Coronary artery (tissue), 2 donors: Measurements from ENCODE around the gene CLCN2.

Experiments used
- DNase-seq: peaks from one replicate; pipeline ENCODE4 v3.0.0-alpha.2; 2017; ENCODE audit warnings: low spot score
- H3K27ac ChIP-seq, 2 donors: fragments of 200-600 bp; sonication (generic); one replicate each; pipeline ENCODE4 v1.5.1; 2016 to 2019
- H3K4me3 ChIP-seq: fragments of 200-600 bp; sonication (generic); 2 replicates; pipeline ENCODE4 v1.5.1; 2016; ENCODE audit warnings: mild to moderate bottlenecking, moderate library complexity
- TF ChIP-seq, protein P1 (sequence below): fragments of 200-600 bp; sonication (generic); IDR thresholded peaks from one replicate; pipeline ENCODE4 v1.5.1; 2019; ENCODE audit warnings: antibody characterized with exemption

CLCN2 gene

GRCh38 chr3:184391266-184391665 is 29.9 kb upstream of the CLCN2 start:
- TF ChIP-seq, protein P1, sequence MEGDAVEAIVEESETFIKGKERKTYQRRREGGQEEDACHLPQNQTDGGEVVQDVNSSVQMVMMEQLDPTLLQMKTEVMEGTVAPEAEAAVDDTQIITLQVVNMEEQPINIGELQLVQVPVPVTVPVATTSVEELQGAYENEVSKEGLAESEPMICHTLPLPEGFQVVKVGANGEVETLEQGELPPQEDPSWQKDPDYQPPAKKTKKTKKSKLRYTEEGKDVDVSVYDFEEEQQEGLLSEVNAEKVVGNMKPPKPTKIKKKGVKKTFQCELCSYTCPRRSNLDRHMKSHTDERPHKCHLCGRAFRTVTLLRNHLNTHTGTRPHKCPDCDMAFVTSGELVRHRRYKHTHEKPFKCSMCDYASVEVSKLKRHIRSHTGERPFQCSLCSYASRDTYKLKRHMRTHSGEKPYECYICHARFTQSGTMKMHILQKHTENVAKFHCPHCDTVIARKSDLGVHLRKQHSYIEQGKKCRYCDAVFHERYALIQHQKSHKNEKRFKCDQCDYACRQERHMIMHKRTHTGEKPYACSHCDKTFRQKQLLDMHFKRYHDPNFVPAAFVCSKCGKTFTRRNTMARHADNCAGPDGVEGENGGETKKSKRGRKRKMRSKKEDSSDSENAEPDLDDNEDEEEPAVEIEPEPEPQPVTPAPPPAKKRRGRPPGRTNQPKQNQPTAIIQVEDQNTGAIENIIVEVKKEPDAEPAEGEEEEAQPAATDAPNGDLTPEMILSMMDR = no peak
- DNase-seq = no peak
- no peak overlapping the region for H3K4me3 ChIP-seq
- no peak overlapping the region for H3K27ac ChIP-seq

- TF ChIP-seq, protein P1 = no peak
- Histone ChIP-seq H3K27ac (no peak overlapping the region), H3K4me3 (no peak overlapping the region)
- DNase-seq = no peak
Measured at GRCh38 chr3:184389935-184390528, 28.6 kb upstream of the CLCN2 start.

GRCh38 chr3:184389384-184389783 is 28.0 kb upstream of the CLCN2 start:
- DNase-seq = no peak
- Histone ChIP-seq H3K27ac (no peak overlapping the region), H3K4me3 (no peak overlapping the region)
- TF ChIP-seq, protein P1 = no peak

DNA sequence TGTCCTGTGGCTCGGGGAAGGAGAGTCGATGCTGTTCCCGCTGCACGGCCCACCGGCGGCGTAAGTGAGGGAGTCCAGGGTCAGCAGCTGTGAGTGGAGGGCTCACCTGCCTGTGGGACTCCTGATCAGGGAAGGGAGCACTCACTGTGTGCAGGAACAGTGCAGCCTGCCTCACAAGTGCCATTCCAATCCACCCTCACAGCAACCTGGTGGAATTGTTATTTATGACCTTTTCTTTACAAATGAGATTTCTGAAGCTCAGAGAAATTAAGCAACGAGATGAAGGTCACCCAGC is 27.5 kb upstream of the CLCN2 start:
- H3K4me3 ChIP-seq = no peak overlapping the region
- TF ChIP-seq, protein P1 = no peak
- H3K27ac ChIP-seq = no peak overlapping the region
- DNase-seq = no peak

DNA sequence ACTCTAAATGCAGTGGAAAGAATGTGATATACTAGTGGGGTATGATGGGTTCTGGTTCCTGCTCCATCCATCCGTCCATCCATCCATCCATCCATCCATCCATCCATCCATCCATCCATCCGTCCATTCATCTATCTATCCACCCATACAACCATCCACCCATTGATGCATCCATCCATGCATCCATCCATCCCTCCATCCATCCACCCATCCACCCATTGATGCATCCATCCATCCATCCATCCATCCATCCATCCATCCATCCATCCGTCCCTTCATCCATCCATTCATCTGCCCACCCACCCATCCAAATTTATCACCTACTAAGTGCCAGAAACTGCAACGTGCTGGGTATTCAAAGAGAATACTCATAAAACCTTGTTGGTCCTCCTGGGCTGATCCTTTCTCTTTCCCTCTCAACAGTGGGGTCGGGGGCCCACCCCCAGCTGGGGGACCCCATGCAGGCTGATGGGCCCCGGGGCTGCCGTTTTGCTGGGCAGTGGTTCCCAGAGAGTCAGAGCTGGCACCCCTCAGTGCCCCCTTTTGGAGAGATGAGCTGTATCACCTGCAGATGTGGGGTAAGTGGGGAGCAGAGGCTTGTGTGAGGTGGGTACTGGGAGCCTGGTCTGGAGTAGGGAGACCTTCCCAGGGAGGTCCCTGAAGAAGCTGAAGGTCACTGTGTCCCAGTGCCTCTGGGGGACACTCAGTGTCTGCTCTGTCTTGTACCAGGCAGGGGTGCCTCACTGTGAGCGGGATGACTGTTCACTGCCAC is 26.9 kb upstream of the CLCN2 start:
- Histone ChIP-seq H3K27ac (no peak overlapping the region), H3K4me3 (no peak overlapping the region)
- TF ChIP-seq, protein P1 = no peak
- DNase-seq = no peak

DNA sequence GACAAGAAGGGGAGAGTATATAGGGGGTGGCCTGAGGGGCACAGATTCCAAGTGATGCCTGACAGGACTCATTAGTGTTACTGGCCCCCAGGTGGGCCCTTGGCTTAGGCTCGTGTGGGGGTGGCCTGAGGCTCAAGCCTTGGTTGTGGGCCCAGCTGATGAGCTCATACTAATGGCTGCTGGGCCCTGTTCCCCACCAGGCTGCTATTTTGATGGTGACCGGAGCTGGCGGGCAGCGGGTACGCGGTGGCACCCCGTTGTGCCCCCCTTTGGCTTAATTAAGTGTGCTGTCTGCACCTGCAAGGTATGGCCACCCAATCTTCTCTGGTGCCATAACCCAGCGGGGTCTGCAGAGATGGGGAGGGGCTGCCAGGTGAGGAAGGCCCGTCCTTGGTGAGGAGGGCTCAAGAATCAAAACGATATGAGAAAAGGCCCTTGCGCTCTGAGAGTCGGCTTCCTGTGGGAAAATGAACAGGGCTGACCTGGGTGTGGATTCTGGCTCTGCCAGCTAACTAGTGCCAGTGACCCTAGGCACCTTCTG is 25.8 kb upstream of the CLCN2 start:
- no peak for DNase-seq
- TF ChIP-seq, protein P1 = no peak
- Histone ChIP-seq H3K27ac (no peak overlapping the region), H3K4me3 (no peak overlapping the region)
